Mucosa of stomach (tissue), 1 donor: ENCODE measurements around the gene CACNA1H.

ENCODE experiments used
- H3K27me3 ChIP-seq: one replicate; pipeline ENCODE4 v1.7.0; 2013; ENCODE audit warnings: mild to moderate bottlenecking, low read length; ENCODE audit not compliant: control insufficient read depth, insufficient read depth
- H3K36me3 ChIP-seq: one replicate; pipeline ENCODE4 v1.7.0; 2013; ENCODE audit warnings: low read length; ENCODE audit not compliant: control insufficient read depth, insufficient read depth
- H3K4me1 ChIP-seq: one replicate; pipeline ENCODE4 v1.7.0; 2013; ENCODE audit warnings: mild to moderate bottlenecking, low read length; ENCODE audit not compliant: control insufficient read depth, insufficient read depth
- H3K4me3 ChIP-seq: one replicate; pipeline ENCODE4 v1.7.0; 2013; ENCODE audit warnings: low read length
- H3K9ac ChIP-seq: one replicate; pipeline ENCODE4 v1.7.0; 2013; ENCODE audit warnings: mild to moderate bottlenecking, low read length, moderate library complexity
- H3K9me3 ChIP-seq: one replicate; pipeline ENCODE4 v1.7.0; 2013; ENCODE audit warnings: mild to moderate bottlenecking, low read length, moderate library complexity; ENCODE audit not compliant: control insufficient read depth
- donor health status: Pancreatic carcinoma.

CACNA1H gene

GRCh38 chr16:1211451-1212268 lies 58.8 kb downstream of the CACNA1H start:
- Histone ChIP-seq H3K4me1 (no peaks in the 10 kb centered on the region), H3K9ac (no peak overlapping the region), H3K36me3 (no peaks in the 10 kb centered on the region), H3K27me3 (no peaks in the 10 kb centered on the region), H3K9me3 (no peaks in the 10 kb centered on the region), H3K4me3 (no peak overlapping the region)

GRCh38 chr16:1212616-1213194 lies 59.8 kb downstream of the CACNA1H start:
- no peaks in the 10 kb centered on the region for H3K4me1 ChIP-seq
- H3K4me3 ChIP-seq = no peak overlapping the region
- no peaks in the 10 kb centered on the region for H3K9me3 ChIP-seq
- no peak overlapping the region for H3K9ac ChIP-seq
- H3K36me3 ChIP-seq = no peaks in the 10 kb centered on the region
- no peaks in the 10 kb centered on the region for H3K27me3 ChIP-seq

- Histone ChIP-seq H3K9me3 (no peaks in the 10 kb centered on the region), H3K27me3 (no peaks in the 10 kb centered on the region), H3K36me3 (no peaks in the 10 kb centered on the region), H3K4me3 (no peak overlapping the region), H3K4me1 (no peaks in the 10 kb centered on the region), H3K9ac (no peak overlapping the region)
These were observed 60.3 kb downstream of the CACNA1H start for GRCh38 chr16:1213231-1213630.

GRCh38 chr16:1213796-1214372 lies 61.0 kb downstream of the CACNA1H start:
- no peaks in the 10 kb centered on the region for H3K27me3 ChIP-seq
- no peaks in the 10 kb centered on the region for H3K36me3 ChIP-seq
- no peak overlapping the region for H3K9ac ChIP-seq
- H3K4me3 ChIP-seq = no peak overlapping the region
- H3K4me1 ChIP-seq = no peaks in the 10 kb centered on the region
- no peaks in the 10 kb centered on the region for H3K9me3 ChIP-seq

- no peaks in the 10 kb centered on the region for H3K4me1 ChIP-seq
- H3K4me3 ChIP-seq = no peak overlapping the region
- H3K36me3 ChIP-seq = no peaks in the 10 kb centered on the region
- H3K9me3 ChIP-seq = no peaks in the 10 kb centered on the region
- H3K27me3 ChIP-seq = no peaks in the 10 kb centered on the region
- no peak overlapping the region for H3K9ac ChIP-seq
These were observed 61.8 kb downstream of the CACNA1H start for GRCh38 chr16:1214719-1215118.

GRCh38 chr16:1215574-1216295 lies 62.8 kb downstream of the CACNA1H start:
- Histone ChIP-seq H3K36me3 (no peaks in the 10 kb centered on the region), H3K4me3 (no peak overlapping the region), H3K27me3 (no peaks in the 10 kb centered on the region), H3K4me1 (no peaks in the 10 kb centered on the region), H3K9me3 (no peaks in the 10 kb centered on the region), H3K9ac (no peak overlapping the region)

- H3K36me3 ChIP-seq = no peaks in the 10 kb centered on the region
- H3K27me3 ChIP-seq = no peaks in the 10 kb centered on the region
- H3K9me3 ChIP-seq = no peaks in the 10 kb centered on the region
- H3K4me1 ChIP-seq = no peaks in the 10 kb centered on the region
- H3K4me3 ChIP-seq = no peak overlapping the region
- H3K9ac ChIP-seq = no peak overlapping the region
These were observed 63.4 kb downstream of the CACNA1H start for GRCh38 chr16:1216296-1216619.

GRCh38 chr16:1216681-1217400 lies 63.9 kb downstream of the CACNA1H start:
- Histone ChIP-seq H3K36me3 (no peaks in the 10 kb centered on the region), H3K9ac (no peak overlapping the region), H3K9me3 (no peaks in the 10 kb centered on the region), H3K4me3 (no peak overlapping the region), H3K27me3 (no peaks in the 10 kb centered on the region), H3K4me1 (no peaks in the 10 kb centered on the region)

- Histone ChIP-seq H3K9ac (no peak overlapping the region), H3K4me1 (no peaks in the 10 kb centered on the region), H3K4me3 (no peak overlapping the region), H3K9me3 (no peaks in the 10 kb centered on the region), H3K27me3 (no peaks in the 10 kb centered on the region), H3K36me3 (no peaks in the 10 kb centered on the region)
These were observed 64.6 kb downstream of the CACNA1H start for GRCh38 chr16:1217526-1217925.

- no peaks in the 10 kb centered on the region for H3K36me3 ChIP-seq
- no peak overlapping the region for H3K9ac ChIP-seq
- H3K4me1 ChIP-seq = no peaks in the 10 kb centered on the region
- H3K9me3 ChIP-seq = no peaks in the 10 kb centered on the region
- H3K27me3 ChIP-seq = no peaks in the 10 kb centered on the region
- no peak overlapping the region for H3K4me3 ChIP-seq
These were observed 65.4 kb downstream of the CACNA1H start for GRCh38 chr16:1218061-1218929.

GRCh38 chr16:1218930-1219611 lies 66.2 kb downstream of the CACNA1H start:
- H3K9ac ChIP-seq = no peak overlapping the region
- no peaks in the 10 kb centered on the region for H3K27me3 ChIP-seq
- H3K9me3 ChIP-seq = no peaks in the 10 kb centered on the region
- no peaks in the 10 kb centered on the region for H3K36me3 ChIP-seq
- H3K4me1 ChIP-seq = no peaks in the 10 kb centered on the region
- no peak overlapping the region for H3K4me3 ChIP-seq
